Keratinocyte (primary cell): ENCODE data around the gene MRPL38. TPM values are rescaled to one million over a fixed set of nuclear protein-coding genes. Genes with fewer than 3 reads are reported as not detected.

Source experiments
- DNase-seq: peaks from one replicate; pipeline ENCODE4 v3.0.0-alpha.2; 2011; ENCODE audit warnings: low read depth, missing footprints, low spot score
- FAIRE-seq: peaks from 2 replicates; lab custom pipeline; 2011; peaks lifted over from hg19 to GRCh38; lab: Jason Lieb, UNC
- H2AFZ ChIP-seq: 2 replicates; pipeline ENCODE4 v1.6.0; 2012; ENCODE audit warnings: low read length, control low read depth, inconsistent platforms; ENCODE audit not compliant: control insufficient read depth
- H3K27ac ChIP-seq: 2 replicates; pipeline ENCODE4 v1.5.1; 2011; ENCODE audit warnings: low read length; ENCODE audit not compliant: control insufficient read depth, insufficient read depth
- H3K27me3 ChIP-seq: 3 replicates; pipeline ENCODE4 v1.6.0; 2011; ENCODE audit warnings: low read length; ENCODE audit not compliant: control insufficient read depth, insufficient read depth; ENCODE audit errors: extremely low read depth
- H3K36me3 ChIP-seq, 2 experiments: 2 replicates in 1 of 2; 3 replicates in 1 of 2; pipeline ENCODE4 v1.5.1; 2011; ENCODE audit warnings: low read length in 2 of 2, mild to moderate bottlenecking in 1 of 2; ENCODE audit not compliant: control insufficient read depth in 2 of 2, insufficient read depth in 2 of 2; ENCODE audit errors: extremely low read depth in 1 of 2
- H3K4me1 ChIP-seq: 3 replicates; pipeline ENCODE4 v1.5.1; 2011; ENCODE audit warnings: low read length; ENCODE audit not compliant: control insufficient read depth, insufficient read depth; ENCODE audit errors: extremely low read depth
- H3K4me2 ChIP-seq: 3 replicates; pipeline ENCODE4 v1.6.0; 2011; ENCODE audit warnings: low read depth, low read length; ENCODE audit not compliant: control insufficient read depth, insufficient read depth; ENCODE audit errors: extremely low read depth
- H3K4me3 ChIP-seq, 3 experiments: fragments of 200-600 bp in 1 of 3; sonication (generic) in 1 of 3; 2 replicates in 2 of 3; 3 replicates in 1 of 3; pipeline ENCODE4 v1.5.1; 2011 to 2016; ENCODE audit warnings: low read length in 3 of 3, mild to moderate bottlenecking in 3 of 3, control low read depth in 2 of 3, inconsistent platforms in 1 of 3, low read depth in 1 of 3, mixed read lengths in 1 of 3, mixed run types in 1 of 3, moderate library complexity in 1 of 3; ENCODE audit not compliant: control insufficient read depth in 2 of 3, insufficient read depth in 2 of 3; ENCODE audit errors: extremely low read depth in 1 of 3
- H3K79me2 ChIP-seq: 2 replicates; pipeline ENCODE4 v1.6.0; 2012; ENCODE audit warnings: low read length; ENCODE audit not compliant: control insufficient read depth, insufficient read depth
- H3K9ac ChIP-seq: 3 replicates; pipeline ENCODE4 v1.6.0; 2011; ENCODE audit warnings: low read length; ENCODE audit not compliant: control insufficient read depth, insufficient read depth; ENCODE audit errors: extremely low read depth
- H3K9me1 ChIP-seq: 3 replicates; pipeline ENCODE4 v1.6.0; 2011; ENCODE audit warnings: low read length; ENCODE audit not compliant: control insufficient read depth, insufficient read depth; ENCODE audit errors: extremely low read depth
- H3K9me3 ChIP-seq: 2 replicates; pipeline ENCODE4 v1.5.1; 2012; ENCODE audit warnings: low read depth, low read length; ENCODE audit not compliant: control insufficient read depth
- H4K20me1 ChIP-seq: 3 replicates; pipeline ENCODE4 v1.6.0; 2011; ENCODE audit warnings: low read length; ENCODE audit not compliant: control insufficient read depth, insufficient read depth; ENCODE audit errors: extremely low read depth
- EZH2 ChIP-seq: IDR thresholded peaks from one replicate; pipeline ENCODE4 v1.6.1; 2012; ENCODE audit warnings: inconsistent platforms, mild to moderate bottlenecking, low read length, moderate library complexity
- dilution Hi-C: fragments of 300-500 bp; cut with MboI; formaldehyde crosslinking; loops from one replicate; pipeline ENCODE4 v1.7.0; 2020; ENCODE audit warnings: low sequenced_read_pairs; ENCODE audit not compliant: extremely low pct_ligation_motif_present
- polyA plus RNA-seq, 5 experiments: library from polyadenylated mRNA; depleted of rRNA in 3 of 5; stranded (reverse) in 3 of 5; stranded (forward) in 1 of 5; unstranded in 1 of 5; fragments of >200 nt; gene quantifications; 1 replicate in 1 of 5; 2 replicates in 3 of 5; 3 replicates in 1 of 5; pipeline versions ENCODE4 v1.2.1 to v1.2.3, GENCODE V29; 2011 to 2012; ENCODE audit warnings: missing spikeins in 2 of 5, low read depth in 1 of 5, low replicate concordance in 1 of 5
- TF ChIP-seq, protein P1 (sequence below), 3 experiments: IDR thresholded peaks in 1 of 3; conservative IDR thresholded peaks in 1 of 3; optimal IDR thresholded peaks in 1 of 3; 2 replicates in 2 of 3; 3 replicates in 1 of 3; pipeline versions ENCODE3 to v1.5.1; 2011; ENCODE audit warnings: low read length in 3 of 3, mild to moderate bottlenecking in 3 of 3, moderate library complexity in 2 of 3, control low read depth in 1 of 3, inconsistent platforms in 1 of 3; ENCODE audit not compliant: insufficient read depth in 2 of 3; ENCODE audit errors: extremely low read depth in 1 of 3

MRPL38 gene
- polyA plus RNA-seq, 1 donor (not counting 4 experiments of a cell fraction or from before 2014, with no cell fraction given) = 25.2 TPM

DNA sequence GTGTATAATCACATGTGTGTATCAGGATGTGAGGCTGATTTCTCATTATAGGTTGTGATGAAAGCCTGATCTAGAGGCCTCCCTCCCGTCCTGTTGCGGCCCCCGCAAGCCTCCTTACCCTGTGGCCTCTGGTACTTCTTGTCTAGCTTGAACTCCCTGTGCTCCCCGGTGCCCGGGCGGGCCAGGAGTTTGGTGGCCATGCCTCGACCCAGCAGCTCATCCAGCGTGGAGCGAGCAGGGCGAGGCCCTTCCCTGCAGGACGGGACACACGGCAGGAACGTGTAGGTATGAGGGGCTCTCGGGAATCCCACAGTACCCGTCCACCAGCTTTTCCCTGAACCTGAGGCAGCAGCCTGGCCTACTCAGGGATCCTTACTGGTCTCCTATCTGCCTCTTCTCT lies 21.2 kb upstream of the MRPL38 start:
- no peak overlapping the region for H3K9ac ChIP-seq
- no peaks in the 10 kb centered on the region for H4K20me1 ChIP-seq
- H3K4me2 ChIP-seq = no peak overlapping the region
- DNase-seq (no peak), FAIRE-seq (no peak)
- no peak overlapping the region for H3K27ac ChIP-seq
- H3K9me1 ChIP-seq = no peaks in the 10 kb centered on the region
- TF ChIP-seq EZH2 = no peak
- TF ChIP-seq, protein P1, sequence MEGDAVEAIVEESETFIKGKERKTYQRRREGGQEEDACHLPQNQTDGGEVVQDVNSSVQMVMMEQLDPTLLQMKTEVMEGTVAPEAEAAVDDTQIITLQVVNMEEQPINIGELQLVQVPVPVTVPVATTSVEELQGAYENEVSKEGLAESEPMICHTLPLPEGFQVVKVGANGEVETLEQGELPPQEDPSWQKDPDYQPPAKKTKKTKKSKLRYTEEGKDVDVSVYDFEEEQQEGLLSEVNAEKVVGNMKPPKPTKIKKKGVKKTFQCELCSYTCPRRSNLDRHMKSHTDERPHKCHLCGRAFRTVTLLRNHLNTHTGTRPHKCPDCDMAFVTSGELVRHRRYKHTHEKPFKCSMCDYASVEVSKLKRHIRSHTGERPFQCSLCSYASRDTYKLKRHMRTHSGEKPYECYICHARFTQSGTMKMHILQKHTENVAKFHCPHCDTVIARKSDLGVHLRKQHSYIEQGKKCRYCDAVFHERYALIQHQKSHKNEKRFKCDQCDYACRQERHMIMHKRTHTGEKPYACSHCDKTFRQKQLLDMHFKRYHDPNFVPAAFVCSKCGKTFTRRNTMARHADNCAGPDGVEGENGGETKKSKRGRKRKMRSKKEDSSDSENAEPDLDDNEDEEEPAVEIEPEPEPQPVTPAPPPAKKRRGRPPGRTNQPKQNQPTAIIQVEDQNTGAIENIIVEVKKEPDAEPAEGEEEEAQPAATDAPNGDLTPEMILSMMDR (optimal IDR thresholded peaks at IDR 0.05 in 1 of 3, IDR thresholded peaks at IDR 0.05 in 1 of 3, conservative IDR thresholded peaks at IDR 0.05 in 1 of 3; ENCODE audit: extremely low read depth in 1 of 3, insufficient read depth in 2 of 3, low read length in 3 of 3) = no peak
- H3K9me3 ChIP-seq = no peaks in the 10 kb centered on the region
- H3K4me1 ChIP-seq = peaks cover 15% of the 10 kb centered on the region
- H3K27me3 ChIP-seq = no peaks in the 10 kb centered on the region
- H3K36me3 ChIP-seq = no peaks in the 10 kb centered on the region
- H3K79me2 ChIP-seq = no peaks in the 10 kb centered on the region
- H2AFZ ChIP-seq = no peak overlapping the region
- dilution Hi-C loops = no loop called here
- no peak overlapping the region for H3K4me3 ChIP-seq

DNA sequence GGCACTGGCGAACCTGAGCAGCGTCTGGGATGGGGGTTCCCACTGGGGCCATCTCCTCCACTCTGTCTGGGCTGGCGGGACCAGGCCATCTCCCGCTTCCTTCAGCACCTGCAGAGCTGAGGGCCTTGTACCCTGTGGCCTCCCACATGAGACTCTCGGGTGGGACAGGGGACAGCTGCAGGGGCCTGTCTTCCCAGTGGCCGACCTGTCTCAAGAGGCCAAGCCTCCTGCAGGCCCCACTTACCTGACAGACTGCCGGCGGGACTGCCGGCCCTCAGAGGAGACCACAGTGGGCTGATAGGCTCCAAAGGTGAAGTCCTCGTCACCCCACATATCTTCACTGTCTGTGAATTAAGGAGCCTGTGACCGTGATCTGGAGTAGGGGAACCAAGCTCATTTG lies 20.4 kb upstream of the MRPL38 start:
- Histone ChIP-seq H3K4me1 (peaks cover 15% of the 10 kb centered on the region), H3K4me3 (no peak overlapping the region), H3K4me2 (no peak overlapping the region), H3K27ac (no peak overlapping the region), H3K9ac (no peak overlapping the region), H3K9me3 (no peaks in the 10 kb centered on the region), H3K36me3 (no peaks in the 10 kb centered on the region), H4K20me1 (no peaks in the 10 kb centered on the region), H3K9me1 (no peaks in the 10 kb centered on the region), H3K27me3 (no peaks in the 10 kb centered on the region), H3K79me2 (no peaks in the 10 kb centered on the region), H2AFZ (no peak overlapping the region)
- dilution Hi-C loops = no loop called here
- no peak for FAIRE-seq
- TF ChIP-seq, protein P1 (optimal IDR thresholded peaks at IDR 0.05 in 1 of 3, IDR thresholded peaks at IDR 0.05 in 1 of 3, conservative IDR thresholded peaks at IDR 0.05 in 1 of 3; ENCODE audit: extremely low read depth in 1 of 3, insufficient read depth in 2 of 3, low read length in 3 of 3) = no peak
- TF ChIP-seq EZH2 = no peak
- DNase-seq = no peak
